Muscle of back (tissue), 11 donors: ENCODE measurements around the gene RAB31. TPM values are rescaled to one million over a fixed set of nuclear protein-coding genes. Genes with fewer than 3 reads are reported as not detected.

Experiments
- DNase-seq, 3 donors: peaks; one replicate each; pipeline versions ENCODE4 v3.0.0 to v3.0.0-alpha.2; 2013
- polyA plus RNA-seq, 10 donors: library from polyadenylated mRNA; unstranded; fragments of 120-200 nt; gene quantifications; one replicate each; pipeline ENCODE4 v1.2.1, GENCODE V29; 2013; ENCODE audit not compliant: insufficient read length in 10 of 10

Gene RAB31
- polyA plus RNA-seq, 10 donors, result 27.0 to 37.1 (median 33.2) TPM

GRCh38 chr18:9736286-9736835, 28.3 kb downstream of the RAB31 start:
- no peak for DNase-seq

- no peak for DNase-seq
Observed at GRCh38 chr18:9737006-9737405, 28.9 kb downstream of the RAB31 start.

GRCh38 chr18:9737472-9738121, 29.5 kb downstream of the RAB31 start:
- no peak for DNase-seq

- no peak for DNase-seq
Observed at GRCh38 chr18:9738266-9738969, 30.3 kb downstream of the RAB31 start.

GRCh38 chr18:9739516-9739915, 31.4 kb downstream of the RAB31 start:
- no peak for DNase-seq

GRCh38 chr18:9740071-9740470, 32.0 kb downstream of the RAB31 start:
- no peak for DNase-seq

GRCh38 chr18:9741406-9741792, 33.3 kb downstream of the RAB31 start:
- DNase-seq, result no peak

- DNase-seq, result peak in 1 of 3 donors; percentile 41
Observed at GRCh38 chr18:9741793-9742523, 33.9 kb downstream of the RAB31 start.

GRCh38 chr18:9742524-9743131, 34.5 kb downstream of the RAB31 start:
- DNase-seq, result peak in 2 of 3 donors; percentile 38 to 67

- DNase-seq, result peak in 1 of 3 donors; percentile 80
Observed at GRCh38 chr18:9743200-9744016, 35.3 kb downstream of the RAB31 start.

- no peak for DNase-seq
Observed at GRCh38 chr18:9746958-9747357, 38.9 kb downstream of the RAB31 start.

- no peak for DNase-seq
Observed at GRCh38 chr18:9749611-9750010, 41.5 kb downstream of the RAB31 start.

- no peak for DNase-seq
Observed at GRCh38 chr18:9750112-9750511, 42.0 kb downstream of the RAB31 start.

GRCh38 chr18:9750606-9751304, 42.7 kb downstream of the RAB31 start:
- DNase-seq, result peak in 1 of 3 donors; percentile 66

- DNase-seq, result no peak
Observed at GRCh38 chr18:9751371-9752031, 43.4 kb downstream of the RAB31 start.

GRCh38 chr18:9753846-9754245, 45.7 kb downstream of the RAB31 start:
- DNase-seq, result no peak

- DNase-seq, result no peak
Observed at GRCh38 chr18:9755110-9755509, 47.0 kb downstream of the RAB31 start.

GRCh38 chr18:9755615-9756014, 47.5 kb downstream of the RAB31 start:
- DNase-seq, result no peak

GRCh38 chr18:9756271-9756932, 48.3 kb downstream of the RAB31 start:
- no peak for DNase-seq
